RKO (cell line): ENCODE measurements around the gene RNLS.
"Not testable (repeated sequence)": the region's sequence is repeated elsewhere in the genome, so short reads cannot be mapped to it uniquely, and the experiment has no call there.

Experiments used
- DNase-seq: peaks from one replicate; pipeline ENCODE4 v3.0.0-alpha.2; 2016; ENCODE audit warnings: low spot score

Gene RNLS

DNA sequence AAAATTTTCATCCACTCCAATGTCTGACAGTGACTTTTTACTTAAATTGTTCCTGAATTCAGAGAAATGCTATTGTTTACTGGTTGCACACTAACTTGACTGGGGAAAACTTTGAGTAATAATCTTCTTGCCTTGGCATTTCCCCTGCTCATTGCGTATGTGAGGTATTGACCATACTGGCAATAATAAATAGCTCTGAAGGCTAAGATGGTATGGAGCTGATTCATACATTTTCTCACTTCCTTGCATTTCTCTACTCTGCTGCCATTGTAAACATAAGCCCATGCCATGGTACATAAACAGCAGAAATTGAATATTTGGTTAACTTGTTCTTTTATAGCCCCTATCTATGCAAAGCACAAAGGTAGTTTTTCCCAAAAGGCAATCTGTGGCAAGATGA lies 290.0 kb downstream of the RNLS start:
- DNase-seq: no peak

DNA sequence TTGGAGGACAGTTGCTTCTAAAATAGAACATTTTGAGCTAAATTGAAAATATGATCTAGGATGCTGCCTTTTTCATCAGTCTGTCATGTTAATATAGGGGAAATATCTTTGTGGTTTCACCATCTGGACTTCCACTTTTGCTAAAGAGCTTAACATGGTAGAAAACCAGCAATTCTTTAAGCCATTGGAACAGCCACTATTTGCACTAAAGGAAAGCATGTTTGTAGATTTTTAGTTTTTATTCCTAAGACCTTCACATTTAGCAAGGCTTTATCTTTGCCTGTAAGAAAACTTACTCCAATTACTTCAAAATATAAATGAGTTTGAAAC lies 291.0 kb downstream of the RNLS start:
- DNase-seq: no peak

DNA sequence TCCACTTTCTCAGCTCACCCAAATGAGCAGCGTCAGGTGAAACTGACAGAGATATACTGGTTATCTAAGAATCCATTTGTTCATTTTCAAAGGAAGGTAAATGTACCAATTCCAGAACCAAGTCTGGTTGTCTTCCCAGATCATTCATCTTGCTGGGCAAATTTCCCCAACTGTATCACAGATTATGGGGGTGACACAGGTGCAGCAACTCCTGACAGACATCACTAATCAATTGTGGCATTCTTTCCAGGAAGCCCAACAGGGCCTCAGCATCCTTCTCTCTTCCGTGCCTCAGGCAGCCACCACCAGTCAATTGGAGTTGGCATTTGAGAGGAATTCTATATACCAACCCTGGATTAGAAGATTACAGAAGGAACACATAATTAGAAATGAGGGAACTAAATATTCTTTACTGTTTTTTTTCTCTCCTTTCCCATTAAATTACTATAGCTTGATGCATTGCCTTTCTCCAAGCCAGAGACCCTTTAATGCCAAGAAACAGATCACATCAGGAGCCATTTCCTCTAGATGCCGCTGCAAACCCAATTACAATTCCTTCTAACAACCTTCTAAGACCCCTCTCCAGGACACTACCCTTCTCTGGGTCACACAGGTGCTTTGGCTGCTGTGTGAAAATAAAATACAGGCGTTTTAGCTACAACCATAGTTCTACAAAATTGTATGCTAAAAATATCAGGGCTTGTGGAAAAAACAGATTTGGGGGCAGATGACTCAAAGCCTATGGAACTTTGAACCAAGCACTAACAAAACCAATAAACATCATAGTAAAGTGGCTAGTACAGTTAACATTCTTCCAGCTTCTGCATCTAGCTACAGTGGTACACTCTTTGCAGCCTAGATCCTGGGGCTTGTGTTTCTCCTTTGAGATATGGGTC lies 291.6 kb downstream of the RNLS start:
- DNase-seq: no peak

DNA sequence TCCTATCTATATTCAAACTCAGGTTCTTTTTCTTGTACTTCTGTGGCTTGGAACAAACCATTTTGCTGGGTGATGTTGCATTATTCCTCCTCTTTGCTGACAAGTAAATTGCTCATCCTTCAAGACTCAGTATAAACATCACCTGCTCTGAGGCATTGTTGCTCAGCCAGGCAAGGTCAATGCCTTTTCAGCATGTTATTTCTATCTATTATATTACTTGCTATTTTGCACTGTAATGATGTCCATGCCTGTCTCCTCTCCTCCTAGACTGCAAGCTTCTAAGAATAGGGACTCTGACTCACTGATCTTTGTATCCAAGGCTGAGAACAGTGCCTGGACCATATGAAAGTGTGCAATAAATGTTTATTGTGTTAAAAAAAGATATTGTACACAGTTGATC lies 293.8 kb downstream of the RNLS start:
- no peak for DNase-seq

DNA sequence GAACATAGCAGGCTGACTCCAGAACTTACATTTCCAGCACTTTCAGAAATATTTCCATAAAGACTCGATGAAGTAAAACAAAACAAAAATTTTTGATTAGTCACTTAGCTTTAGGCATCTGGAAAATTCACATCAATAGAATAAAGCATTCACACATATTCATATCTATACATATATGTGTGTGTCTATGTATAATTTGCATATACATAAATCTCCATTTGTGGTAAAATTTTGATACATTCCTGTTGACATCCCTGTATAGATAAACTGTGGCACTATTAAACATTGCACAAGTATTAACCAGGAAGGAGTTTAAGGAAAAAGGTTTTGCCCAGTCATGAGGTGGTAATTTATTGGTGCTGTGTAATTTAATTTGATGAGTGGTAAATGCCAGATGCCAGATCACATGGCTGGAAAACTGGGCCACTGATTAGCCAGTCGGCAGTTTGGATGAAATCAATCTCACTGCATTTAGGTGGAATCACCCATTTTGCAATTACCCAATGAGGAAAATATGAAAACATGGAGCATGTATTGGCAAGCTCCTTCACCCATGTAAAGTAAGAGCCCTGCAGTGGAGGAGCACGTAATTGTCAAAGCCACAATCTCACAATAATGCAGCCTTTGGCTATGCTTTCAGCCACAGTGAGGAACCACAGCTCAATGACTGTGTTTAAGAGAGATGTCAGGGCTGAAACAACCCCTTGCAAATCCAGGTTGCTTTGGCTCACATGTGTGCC lies 294.6 kb downstream of the RNLS start:
- DNase-seq: no peak

DNA sequence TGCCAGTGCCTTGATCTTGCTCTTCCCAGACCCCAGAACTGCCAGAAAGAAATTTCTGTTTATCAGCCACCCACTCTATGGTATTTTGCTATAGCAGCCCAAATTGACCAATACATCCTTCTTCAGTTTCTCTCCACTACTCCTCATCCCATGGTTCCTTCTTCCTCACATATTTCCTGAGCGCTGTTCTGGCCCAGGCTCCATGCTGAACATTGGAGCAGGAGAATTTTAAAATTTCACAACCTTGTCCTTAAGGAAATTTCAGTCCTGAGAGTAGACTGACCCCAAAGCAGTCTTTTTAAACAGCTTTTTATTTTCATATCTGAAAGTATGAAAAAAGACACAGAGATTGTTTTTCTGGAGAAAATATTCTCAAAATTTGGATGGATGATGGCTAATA lies 297.1 kb downstream of the RNLS start:
- DNase-seq: no peak

DNA sequence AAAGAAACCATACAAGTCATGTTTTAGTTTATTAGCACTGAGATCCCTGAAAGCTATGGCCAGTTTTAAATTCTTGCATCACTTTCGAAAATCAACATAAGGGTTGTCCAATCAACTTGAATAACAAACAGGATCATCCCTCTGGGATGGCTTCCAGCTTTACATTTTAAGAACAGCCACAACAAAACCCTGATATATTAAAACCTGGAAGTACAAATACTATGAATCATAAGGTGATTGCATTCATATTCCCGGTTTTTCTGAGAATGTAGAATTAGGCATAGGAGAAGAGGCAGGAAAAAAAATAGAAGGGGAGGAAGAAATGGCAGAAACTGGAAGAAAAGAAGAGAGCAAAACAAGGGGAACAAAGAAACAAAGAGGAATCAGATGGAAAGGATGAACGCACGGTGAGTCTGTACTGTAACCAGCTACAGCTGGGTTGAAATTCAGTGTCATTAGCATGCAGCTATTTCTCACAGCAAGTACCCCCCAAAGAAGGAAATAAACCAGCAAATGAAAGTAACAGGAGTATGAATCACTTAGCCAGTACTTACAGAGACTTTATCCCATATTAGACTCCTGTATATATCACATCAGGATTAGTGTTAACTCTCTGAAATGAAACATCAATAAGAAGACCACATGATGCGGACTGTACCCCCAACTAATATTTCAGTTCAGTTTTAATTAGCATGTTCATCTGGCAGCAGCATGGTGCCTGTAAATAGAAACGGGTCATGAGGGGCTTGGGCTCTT lies 301.3 kb downstream of the RNLS start:
- DNase-seq: no peak

DNA sequence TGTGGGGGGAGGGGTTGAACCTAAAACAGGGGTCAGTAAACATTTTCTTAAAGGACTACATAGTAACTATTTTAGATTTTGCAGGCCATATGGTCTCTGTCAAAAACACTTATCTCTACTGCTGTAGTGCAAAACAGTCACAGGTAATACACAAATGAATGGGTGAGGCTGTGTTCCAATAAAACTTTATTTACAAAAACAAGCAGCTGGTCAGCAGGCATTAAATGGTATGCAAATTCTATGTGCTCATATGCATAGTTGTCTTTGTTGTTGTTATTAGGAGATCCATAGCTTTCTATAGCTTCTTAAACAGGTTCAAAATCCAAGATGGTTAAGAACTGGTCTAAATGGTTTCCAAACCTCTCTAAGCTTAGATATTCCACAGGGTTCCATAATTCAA lies 302.6 kb downstream of the RNLS start:
- no peak for DNase-seq

DNA sequence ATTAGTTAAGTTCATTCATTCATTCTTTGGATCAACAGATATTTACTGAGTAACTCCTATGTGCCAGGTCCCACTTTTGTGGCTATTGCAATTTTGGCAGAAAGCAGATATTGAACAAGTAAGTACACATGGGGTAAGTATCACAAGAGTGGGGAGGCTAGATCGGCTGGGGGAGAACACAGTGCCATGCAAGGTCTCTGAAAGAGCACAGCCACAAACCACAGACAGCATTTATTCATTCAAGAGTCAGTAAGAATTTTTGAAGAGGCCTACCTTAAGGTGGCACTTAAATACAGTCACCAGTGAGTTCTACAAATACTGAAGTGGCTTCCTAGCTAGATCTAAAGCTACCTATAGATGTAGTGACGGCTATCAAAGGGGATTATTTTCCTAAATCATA lies 304.2 kb downstream of the RNLS start:
- DNase-seq: no peak

DNA sequence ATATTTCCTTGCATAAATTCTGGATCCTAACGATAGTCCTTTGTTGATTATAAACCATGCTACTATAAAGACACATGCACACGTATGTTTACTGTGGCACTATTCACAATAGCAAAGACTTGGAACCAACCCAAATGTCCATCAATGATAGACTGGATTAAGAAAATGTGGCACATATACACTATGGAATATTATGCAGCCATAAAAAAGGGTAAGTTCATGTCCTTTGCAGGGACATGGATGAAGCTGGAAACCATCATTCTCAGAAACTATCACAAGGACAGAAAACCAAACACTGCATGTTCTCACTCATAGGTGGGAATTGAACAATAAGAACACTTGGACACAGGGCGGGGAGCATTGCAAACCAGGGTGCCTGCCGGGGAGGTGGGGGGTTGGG lies 306.2 kb downstream of the RNLS start:
- not testable (repeated sequence) for DNase-seq

DNA sequence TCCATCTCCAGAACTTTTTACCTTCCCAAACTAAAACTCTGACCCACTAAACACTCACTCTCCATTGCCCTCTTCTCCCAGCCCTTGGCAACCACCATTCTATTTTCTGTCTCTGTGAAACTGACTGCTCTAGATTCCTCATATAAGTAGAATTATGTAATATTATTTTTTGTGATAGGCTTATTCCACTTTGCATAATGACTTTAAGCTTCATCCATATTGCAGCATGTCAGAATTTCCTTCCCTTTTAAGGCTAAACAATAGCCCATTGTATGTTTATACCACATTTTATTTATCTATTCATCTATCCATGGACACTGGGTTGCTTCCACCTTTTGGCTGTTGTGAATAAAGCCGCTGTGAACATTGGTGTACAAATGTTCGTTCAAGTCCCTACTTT lies 308.8 kb downstream of the RNLS start:
- DNase-seq: no peak

DNA sequence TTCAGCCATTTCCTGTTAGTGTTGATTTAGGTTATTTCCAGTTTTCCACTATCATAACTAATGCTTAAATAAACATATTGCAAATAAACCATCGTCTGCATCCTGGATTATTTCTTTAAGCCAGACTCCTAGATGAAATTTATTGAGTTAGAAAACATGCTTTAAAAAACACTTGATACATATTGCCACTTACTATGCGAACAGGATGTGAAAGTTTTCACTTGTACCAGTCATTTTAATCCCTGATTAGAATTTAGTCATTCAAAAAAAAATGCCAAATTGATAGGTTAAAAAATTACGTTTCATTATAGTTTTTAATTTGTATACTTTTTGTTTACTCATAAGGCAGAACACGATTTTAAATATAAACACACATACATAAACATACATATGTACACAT lies 309.6 kb downstream of the RNLS start:
- no peak for DNase-seq

DNA sequence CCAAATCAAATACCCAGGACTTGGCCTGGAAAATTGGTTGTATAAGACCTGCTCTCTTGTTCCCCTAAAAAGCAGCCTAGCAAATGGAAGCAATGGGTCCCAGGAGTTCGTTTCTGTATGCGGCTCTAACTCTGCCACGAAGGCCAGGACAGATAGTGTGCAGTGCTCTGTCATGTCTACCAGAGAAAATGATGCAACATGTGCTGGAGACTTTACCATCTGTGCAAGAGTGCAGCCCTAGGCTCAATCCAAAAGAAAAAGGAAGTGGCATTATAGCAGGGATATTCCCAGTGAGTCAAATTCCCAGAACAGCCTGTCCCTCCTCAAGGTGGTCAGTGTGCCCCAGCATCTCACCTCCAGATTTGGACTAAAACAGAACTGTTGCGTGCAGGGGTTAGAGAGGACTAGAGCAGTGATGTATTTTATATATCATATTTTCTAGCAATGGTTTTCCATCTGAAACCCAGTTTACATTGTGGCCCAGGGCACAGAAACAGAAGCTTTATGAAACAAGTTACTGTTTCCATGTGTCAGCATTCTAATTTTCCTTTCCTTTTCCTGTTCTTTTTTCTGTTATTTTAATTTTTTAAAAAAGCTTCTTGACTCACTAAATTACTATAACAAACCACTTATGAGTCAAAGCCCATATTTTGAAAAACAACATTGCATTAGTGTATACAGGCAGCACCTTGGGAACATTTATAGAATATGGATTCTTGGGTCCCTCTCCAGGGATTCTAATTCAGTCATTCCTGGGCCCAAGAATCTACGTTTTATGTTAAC lies 311.2 kb downstream of the RNLS start:
- no peak for DNase-seq

DNA sequence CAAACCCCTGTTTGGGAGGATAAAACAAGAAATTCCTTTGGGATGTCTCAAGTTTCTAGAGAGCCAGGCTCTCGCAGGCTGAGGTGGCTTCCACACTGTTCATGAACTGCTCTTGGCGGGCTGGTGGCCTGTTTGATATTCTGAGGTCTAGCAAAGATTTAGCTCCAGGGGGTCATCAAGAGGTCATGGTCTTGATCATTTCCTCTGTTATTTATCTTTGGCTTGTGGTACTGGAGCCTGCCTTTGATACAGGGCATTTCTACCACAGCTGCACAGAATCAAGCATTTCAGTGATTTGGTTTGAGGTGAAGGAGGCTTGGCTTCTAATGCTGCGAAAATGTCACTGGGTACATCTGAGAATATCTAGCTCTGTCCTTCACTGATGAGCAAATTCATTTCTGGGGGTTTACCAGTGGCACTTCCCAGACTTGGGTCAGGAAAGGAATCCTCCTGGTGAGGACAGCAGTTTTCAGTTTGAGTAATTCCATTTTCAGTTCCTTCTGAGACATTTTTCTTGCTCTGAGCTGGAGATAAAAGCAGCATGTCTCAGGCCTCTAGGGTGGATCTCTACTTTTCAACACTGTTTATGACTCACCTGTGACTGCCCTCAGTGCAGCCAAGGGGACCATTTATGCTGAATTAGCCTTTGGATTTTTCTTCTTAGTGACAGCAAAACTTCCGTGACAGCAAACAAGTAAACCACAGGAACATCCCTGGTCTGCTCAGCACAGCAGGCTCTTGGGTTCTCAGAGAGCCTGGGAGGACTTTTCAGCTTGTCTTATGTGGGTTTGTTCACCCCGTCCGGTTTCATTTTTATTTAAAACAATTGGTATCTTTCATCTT lies 312.0 kb downstream of the RNLS start:
- DNase-seq: no peak

DNA sequence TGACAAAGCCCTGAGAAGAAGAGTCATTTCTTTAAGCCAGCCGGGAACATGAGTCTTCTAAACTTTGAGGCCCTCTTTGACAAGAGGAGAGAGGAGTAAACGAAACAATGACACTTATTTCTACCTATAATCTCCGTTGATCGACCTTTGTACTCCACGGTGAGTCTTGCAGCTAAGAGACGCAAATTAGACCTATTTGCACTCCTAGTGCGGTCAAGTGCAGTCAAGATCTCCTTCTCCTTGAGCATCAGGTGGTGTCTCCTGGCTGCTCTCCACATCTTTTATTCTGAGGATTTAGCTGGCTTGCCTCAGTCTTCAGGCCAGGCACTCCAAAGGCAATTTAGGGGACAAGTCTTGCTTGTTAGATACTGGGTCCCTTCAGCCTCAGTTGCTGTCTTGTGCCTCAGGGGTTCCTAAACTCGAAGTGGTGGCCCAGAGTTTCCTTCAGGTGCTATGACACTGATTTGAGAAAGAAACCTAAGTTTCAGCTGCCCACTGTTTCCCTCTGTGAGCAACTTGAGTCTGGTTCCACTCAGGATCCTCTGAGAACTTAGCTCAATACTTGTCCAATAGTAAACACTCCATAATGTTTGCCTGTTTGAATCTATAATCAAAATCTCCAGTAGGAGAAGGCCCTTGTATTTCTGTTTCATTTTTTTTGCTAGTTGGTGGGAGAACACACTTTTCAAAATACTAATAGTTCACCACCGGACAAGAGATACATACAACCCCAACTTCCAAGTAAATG lies 312.9 kb downstream of the RNLS start:
- no peak for DNase-seq

DNA sequence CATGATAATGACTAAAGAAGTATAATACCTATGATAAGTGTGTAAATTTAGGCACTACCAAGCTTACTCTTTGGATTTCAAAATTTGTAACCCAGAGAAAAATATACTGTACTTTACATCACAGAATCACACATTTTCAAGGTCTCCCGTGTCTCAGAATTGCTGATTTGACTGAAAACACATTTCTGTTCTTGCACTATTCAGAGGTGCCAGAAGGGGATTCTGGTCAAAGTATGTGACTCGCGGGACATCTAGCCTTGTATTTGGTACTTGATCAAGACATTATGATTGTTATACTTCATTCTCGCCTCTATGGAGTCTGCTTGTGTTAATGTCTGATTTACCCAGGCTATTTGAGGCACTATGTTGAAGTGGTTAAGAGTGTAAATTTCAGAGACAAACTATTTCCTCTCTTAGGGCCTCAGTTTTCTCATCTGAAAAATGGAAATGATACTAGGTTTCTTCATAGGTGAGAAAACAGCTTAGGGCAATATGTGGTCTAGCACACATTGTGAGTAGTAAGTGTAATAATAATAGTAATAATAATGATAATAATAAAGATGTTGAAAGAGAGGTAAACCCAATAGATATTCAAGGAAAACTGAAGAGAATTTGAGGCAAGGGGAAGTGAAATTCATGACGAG lies 320.4 kb downstream of the RNLS start:
- no peak for DNase-seq

DNA sequence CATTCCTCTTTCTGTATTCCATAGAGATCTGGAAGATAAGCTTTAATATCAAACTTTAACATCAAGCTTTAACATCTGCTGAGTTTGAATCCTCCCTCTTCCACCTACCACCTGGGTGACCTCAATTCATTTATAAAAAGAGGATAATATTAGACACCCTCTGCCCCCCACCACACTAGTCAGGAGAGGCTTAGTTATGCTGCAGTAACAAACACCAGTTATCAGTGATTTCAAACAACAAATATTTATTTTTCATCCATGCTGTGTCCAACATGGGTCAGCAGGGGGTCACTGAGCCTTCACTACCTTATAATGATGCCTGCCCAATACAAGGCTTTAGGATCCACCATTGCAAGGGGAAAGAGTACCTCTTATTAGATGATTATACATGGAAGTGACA lies 322.0 kb downstream of the RNLS start:
- DNase-seq: no peak

DNA sequence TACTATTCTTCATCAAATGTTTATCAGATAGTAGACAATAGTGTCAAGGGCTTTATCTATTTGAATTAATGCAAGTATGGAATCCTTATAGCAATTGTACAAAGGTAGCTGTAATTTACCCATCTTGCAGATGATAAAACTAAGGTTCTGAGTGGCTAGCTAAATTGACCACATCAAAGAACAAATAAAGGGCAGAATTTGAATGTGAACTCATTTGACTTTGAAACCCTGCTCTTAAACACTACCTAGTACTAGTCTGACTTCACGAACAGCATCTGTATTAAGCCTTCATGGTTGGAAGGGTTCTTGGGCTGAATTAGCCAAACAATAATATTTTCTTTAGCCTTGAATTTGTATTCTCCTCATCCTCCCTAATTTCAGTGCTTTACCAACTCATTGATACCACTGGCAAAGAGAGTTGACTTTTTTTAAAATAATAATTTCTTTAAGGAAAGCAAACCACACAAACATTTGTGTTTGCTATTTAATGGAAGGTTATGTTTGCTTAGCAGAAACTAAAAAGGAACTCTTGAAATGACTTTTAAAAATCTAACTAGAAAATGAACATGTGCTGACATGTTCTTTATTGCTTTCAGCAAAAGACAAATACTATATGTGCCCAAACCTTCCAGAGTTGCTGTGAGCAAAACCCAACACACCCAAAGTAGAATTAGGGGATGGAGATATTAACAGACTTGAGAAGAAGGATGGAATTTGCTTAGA lies 322.6 kb downstream of the RNLS start:
- no peak for DNase-seq

DNA sequence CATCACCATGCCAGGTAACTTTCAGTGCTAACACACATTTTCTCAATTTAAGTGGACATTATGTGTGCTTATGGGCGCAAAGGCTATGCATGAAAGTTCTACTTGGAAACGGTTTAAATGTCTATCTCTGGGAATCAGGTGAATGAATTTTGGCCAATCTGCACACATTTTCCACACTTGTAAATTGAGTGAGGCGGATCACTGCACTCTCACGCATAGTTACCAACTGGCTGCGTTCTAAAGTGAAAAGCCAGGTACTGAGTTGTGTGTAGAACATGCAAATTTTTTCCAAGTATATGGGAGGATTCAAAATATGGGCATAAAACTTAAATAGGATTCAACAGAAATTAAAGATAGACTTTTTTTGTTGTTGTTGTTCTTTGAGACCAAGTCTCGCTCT lies 323.7 kb downstream of the RNLS start:
- no peak for DNase-seq
